MG63 (cell line): ENCODE results near the gene C2orf76. TPM values are rescaled to one million over a fixed set of nuclear protein-coding genes. Genes with fewer than 3 reads are reported as not detected.
"Not testable (repeated sequence)": the region's sequence is repeated elsewhere in the genome, so short reads cannot be mapped to it uniquely, and the experiment has no call there.

Experiments
- DNase-seq: peaks from one replicate; pipeline ENCODE4 v3.0.0-alpha.2; 2020
- H3K27me3 ChIP-seq: fragments of 250-450 bp; sonication (Bioruptor Pico); 2 replicates; pipeline ENCODE4 v1.5.1; 2020; ENCODE audit warnings: mild to moderate bottlenecking, moderate library complexity
- H3K36me3 ChIP-seq: fragments of 250-450 bp; sonication (Bioruptor Pico); 2 replicates; pipeline ENCODE4 v1.5.1; 2020; ENCODE audit warnings: mild to moderate bottlenecking, moderate library complexity
- H3K4me3 ChIP-seq: fragments of 250-450 bp; sonication (Bioruptor Pico); 2 replicates; pipeline ENCODE4 v1.5.1; 2020; ENCODE audit warnings: mild to moderate bottlenecking, moderate library complexity
- H3K9me3 ChIP-seq: fragments of 250-450 bp; sonication (Bioruptor Pico); 2 replicates; pipeline ENCODE4 v1.5.1; 2020; ENCODE audit warnings: mild to moderate bottlenecking, moderate library complexity
- total RNA-seq: library from RNA; depleted of rRNA; stranded (reverse); fragments of >200 nt; shearing (Covaris generic); gene quantifications from 2 replicates; pipeline ENCODE4 v1.2.3, GENCODE V29; 2014; ENCODE audit warnings: low replicate concordance; rRNA removed

The C2orf76 gene
- 16.5 and 34.8 TPM in 2 replicates for total RNA-seq

DNA sequence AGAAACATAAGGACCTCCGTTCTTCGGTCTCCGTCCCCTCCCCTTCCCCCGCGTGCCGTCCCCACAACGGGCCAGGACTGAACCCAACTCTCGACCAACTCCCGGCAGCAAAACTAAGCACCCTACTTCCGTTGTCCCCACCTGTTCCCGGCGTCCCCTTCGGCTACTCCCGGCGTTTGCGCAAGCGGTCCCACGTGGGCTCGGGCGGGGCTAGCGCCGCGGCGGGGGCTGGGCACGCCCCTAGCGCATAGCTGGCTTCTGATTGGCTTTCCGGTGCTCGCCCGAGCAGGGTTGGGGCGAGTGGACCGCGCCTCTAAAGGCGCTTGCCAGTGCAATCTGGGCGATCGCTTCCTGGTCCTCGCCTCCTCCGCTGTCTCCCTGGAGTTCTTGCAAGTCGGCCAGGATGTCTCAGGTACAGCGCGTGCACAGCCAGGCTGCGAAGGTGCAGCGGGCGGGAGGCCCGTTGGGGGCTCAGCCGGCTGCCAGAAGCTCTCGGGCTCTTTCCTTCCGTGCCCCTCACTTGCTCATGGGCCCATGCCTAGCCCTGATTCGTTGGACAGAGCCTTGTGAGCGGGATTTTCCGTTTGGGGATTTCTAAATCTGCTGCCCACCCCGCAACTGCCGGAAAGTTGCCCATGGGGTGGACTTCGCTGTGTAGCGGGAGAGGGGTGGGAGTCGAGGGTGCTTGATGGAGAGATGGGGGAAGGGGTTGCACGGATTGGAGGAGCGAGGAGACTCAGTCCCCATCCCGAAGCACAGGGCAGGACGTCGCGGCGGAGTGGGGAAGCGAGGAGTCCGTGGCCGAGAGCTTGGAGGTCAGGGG, at the start of gene C2orf76, which contains the start of gene DBI:
Gene C2orf76, minus strand, starts transcription at position 186 of the 823 bp plus-strand sequence. CDS start 26,875 bp downstream, outside the sequence.
Gene DBI, plus strand, starts transcription at position 329 of the 823 bp plus-strand sequence. Its CDS starts 75 bp downstream, at position 404.
- Histone ChIP-seq H3K9me3 (no peaks in the 10 kb centered on the region), H3K36me3 (peaks cover 30% of the 10 kb centered on the region), H3K4me3 (peak within 1 kb of the TSS; percentile 91), H3K27me3 (no peaks in the 10 kb centered on the region)
- DNase-seq = peak; percentile 94

- no peak for DNase-seq
- no peaks in the 10 kb centered on the region; the same call in 1 of the 2 replicates for H3K27me3 ChIP-seq
- H3K9me3 ChIP-seq = no peaks in the 10 kb centered on the region
- no peaks in the 10 kb centered on the region for H3K36me3 ChIP-seq
- no peak overlapping the region for H3K4me3 ChIP-seq
These were observed 49.0 kb upstream of the C2orf76 start for GRCh38 chr2:119415630-119416029.

DNA sequence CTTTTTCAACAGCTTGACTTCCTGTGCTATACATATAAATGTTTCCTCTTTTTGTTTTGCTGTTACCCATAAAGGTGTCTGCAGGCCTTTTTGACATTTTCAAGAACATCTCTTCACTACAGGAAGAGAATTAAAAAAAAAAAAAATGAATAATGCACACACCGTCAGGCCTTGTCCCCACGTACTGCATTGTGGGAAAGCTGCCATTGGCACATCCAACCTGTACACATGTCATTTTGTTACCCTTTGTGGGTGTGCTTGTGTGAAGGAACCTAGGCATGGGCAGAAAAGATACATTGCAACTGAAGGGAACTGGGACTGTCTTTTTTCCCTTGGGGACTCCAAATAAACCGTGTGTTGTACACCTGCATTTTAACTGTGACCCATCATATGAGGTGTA, 48.3 kb upstream of the C2orf76 start:
- Histone ChIP-seq H3K27me3 (peaks cover 3% of the 10 kb centered on the region; the same call in 1 of the 2 replicates), H3K9me3 (no peaks in the 10 kb centered on the region), H3K4me3 (no peak overlapping the region), H3K36me3 (no peaks in the 10 kb centered on the region)
- no peak for DNase-seq

DNA sequence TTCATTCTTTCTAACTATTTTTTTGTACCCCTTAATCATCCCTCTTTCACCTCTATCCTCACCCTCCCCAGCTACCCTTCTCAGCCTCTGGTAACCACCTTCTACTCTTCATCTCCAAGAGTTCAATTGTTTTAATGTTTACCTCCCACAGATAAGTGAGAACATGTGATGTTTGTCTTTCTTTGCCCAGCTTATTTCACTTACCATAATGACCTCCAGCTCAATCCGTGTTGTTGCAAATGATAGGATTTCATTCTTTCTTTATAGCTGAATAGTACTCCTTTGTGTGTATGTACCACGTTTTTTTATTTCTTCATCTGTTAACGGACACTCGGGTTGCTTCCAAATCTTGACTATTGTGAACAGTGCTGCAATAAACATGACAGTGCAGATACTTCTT, 42.9 kb upstream of the C2orf76 start:
- Histone ChIP-seq H3K9me3 (no peaks in the 10 kb centered on the region), H3K36me3 (no peaks in the 10 kb centered on the region), H3K4me3 (no peak overlapping the region), H3K27me3 (peaks cover 3% of the 10 kb centered on the region; the same call in 1 of the 2 replicates)
- no peak for DNase-seq

GRCh38 chr2:119408221-119408619, 41.6 kb upstream of the C2orf76 start:
- no peaks in the 10 kb centered on the region for H3K9me3 ChIP-seq
- H3K4me3 ChIP-seq = no peak overlapping the region
- DNase-seq = no peak
- no peaks in the 10 kb centered on the region for H3K36me3 ChIP-seq
- H3K27me3 ChIP-seq = peaks cover 3% of the 10 kb centered on the region; the same call in 1 of the 2 replicates

GRCh38 chr2:119407430-119408220, 41.0 kb upstream of the C2orf76 start:
- Histone ChIP-seq H3K36me3 (no peaks in the 10 kb centered on the region), H3K27me3 (peaks cover 3% of the 10 kb centered on the region; the same call in 1 of the 2 replicates), H3K9me3 (no peaks in the 10 kb centered on the region), H3K4me3 (no peak overlapping the region)
- DNase-seq = peak; percentile 18

DNA sequence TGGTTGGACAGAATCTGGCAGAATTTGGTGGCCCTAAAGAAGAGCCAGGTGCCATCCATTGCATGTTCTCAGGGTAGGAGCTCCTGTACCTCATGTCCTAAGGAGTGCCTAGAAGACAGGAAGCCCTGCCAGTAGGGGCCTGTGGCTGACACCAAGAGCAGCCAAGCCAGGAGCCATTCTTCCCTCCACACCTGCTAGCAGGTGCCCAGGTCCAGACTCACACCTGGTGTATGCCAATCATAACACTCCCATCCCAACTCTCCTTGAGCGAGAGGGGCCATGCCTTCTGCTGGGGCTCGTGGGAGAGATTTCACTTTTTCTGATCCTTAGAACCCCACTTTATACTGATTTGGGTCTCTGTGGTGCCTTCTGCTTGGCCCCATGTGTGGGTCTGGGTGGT, 38.5 kb upstream of the C2orf76 start:
- Histone ChIP-seq H3K9me3 (no peaks in the 10 kb centered on the region), H3K4me3 (no peak overlapping the region), H3K27me3 (0 out of 2 replicates have a peak, but pooled peaks cover under 1% of the 10 kb centered on the region), H3K36me3 (no peaks in the 10 kb centered on the region)
- no peak for DNase-seq

GRCh38 chr2:119403618-119404017, 37.0 kb upstream of the C2orf76 start:
- H3K36me3 ChIP-seq, H3K4me3 ChIP-seq, H3K27me3 ChIP-seq, DNase-seq, H3K9me3 ChIP-seq: not testable (repeated sequence)

- Histone ChIP-seq H3K4me3 (no peak overlapping the region), H3K9me3 (no peaks in the 10 kb centered on the region), H3K36me3 (no peaks in the 10 kb centered on the region), H3K27me3 (no peaks in the 10 kb centered on the region)
- DNase-seq = no peak
These were observed 36.3 kb upstream of the C2orf76 start for GRCh38 chr2:119402645-119403560.

- no peaks in the 10 kb centered on the region for H3K9me3 ChIP-seq
- H3K4me3 ChIP-seq = no peak overlapping the region
- no peaks in the 10 kb centered on the region for H3K27me3 ChIP-seq
- H3K36me3 ChIP-seq = no peaks in the 10 kb centered on the region
- no peak for DNase-seq
These were observed 35.5 kb upstream of the C2orf76 start for GRCh38 chr2:119402106-119402505.

DNA sequence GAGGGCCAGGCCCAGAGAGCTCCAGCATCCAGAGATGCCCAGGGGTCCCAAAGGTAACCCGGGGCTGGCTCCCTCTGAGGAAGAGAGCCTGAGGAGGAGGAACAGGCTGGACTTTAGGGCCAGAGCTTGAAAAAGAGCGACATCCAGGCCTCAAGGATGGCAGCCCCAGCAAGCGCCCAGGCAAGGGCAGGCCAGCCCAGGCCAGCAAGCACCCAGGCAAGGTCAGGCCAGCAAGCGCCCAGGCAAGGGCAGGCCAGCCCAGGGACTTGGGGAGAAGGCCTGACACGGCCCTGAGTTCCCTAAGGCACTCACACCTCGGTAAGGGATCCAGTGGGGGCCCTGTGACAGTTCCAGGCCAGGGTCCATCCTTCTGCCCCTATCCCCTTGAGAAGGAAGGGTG, 30.6 kb upstream of the C2orf76 start:
- H3K4me3 ChIP-seq = no peak overlapping the region
- H3K27me3 ChIP-seq = no peaks in the 10 kb centered on the region
- DNase-seq = no peak
- no peaks in the 10 kb centered on the region for H3K9me3 ChIP-seq
- no peaks in the 10 kb centered on the region for H3K36me3 ChIP-seq

DNA sequence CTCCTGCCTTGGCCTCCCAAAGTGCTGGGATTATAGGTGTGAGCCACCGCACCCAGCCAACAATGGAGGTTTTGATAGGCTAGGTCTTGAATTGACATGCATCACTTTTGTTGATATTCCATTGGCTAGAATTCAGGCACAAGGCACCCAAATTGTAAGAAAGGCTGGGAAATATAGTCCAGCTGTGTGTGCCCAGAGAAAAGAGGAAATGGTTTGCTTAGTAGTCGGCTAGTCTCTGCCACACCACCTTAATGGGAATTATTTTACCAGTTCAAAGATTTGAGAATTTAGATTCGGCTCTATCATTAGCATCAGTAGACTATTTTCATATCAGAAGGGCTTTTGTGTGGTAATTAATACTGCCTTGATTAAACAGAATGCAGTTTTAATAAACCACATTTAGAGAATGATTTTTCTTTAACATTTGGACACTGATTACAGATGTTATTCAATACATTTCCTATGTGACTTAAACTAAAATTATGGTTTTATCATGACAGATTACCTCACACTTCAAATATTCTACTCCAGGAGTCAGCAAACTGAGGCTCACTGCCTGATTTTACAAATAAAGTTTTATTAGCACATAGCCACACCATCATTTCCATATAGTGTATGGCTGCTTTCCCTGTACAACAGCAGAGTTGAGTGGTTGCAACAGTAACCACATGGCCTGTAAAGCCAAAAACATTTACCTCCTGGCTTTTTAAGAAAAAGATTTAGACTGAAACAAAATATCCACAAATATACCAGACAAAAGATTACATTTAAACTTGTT, 27.5 kb upstream of the C2orf76 start:
- H3K27me3 ChIP-seq = no peaks in the 10 kb centered on the region
- H3K36me3 ChIP-seq = no peaks in the 10 kb centered on the region
- no peak for DNase-seq
- H3K9me3 ChIP-seq = no peaks in the 10 kb centered on the region
- no peak overlapping the region for H3K4me3 ChIP-seq

GRCh38 chr2:119389615-119390306, 23.1 kb upstream of the C2orf76 start:
- no peaks in the 10 kb centered on the region for H3K36me3 ChIP-seq
- no peaks in the 10 kb centered on the region for H3K27me3 ChIP-seq
- DNase-seq = peak; percentile 87
- H3K4me3 ChIP-seq = no peak overlapping the region
- no peaks in the 10 kb centered on the region for H3K9me3 ChIP-seq

- peak; percentile 90 for DNase-seq
- Histone ChIP-seq H3K36me3 (no peaks in the 10 kb centered on the region), H3K27me3 (no peaks in the 10 kb centered on the region), H3K9me3 (no peaks in the 10 kb centered on the region), H3K4me3 (no peak overlapping the region)
These were observed 20.9 kb upstream of the C2orf76 start for GRCh38 chr2:119387381-119388129.
